ENCODE measurements around the gene MKRN2. TPM values are rescaled to one million over a fixed set of nuclear protein-coding genes. Genes with fewer than 3 reads are reported as not detected.

The MKRN2 gene
- total RNA-seq, 1 donor from 2014 or later = 55.6 TPM

DNA sequence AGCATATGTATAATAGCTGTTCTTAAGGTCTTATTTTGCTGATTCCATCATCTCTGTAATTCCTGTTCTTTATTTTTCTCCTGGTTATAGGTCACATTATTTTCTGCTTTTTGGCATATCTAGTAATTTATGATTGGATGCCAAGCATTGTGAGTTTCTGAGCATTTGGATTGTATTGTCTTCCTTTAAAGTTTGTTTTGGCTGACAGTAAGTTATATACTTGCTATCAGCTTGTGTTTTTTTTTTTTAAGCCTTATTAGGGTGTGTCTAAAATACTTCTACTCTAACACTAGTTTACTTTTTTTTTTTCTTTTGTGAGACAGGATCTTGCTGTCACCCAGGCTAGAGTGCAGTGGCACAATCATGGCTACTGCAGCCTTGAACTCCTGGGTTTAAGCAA is 10.1 kb downstream of the MKRN2 start:
- no peak overlapping the region for H3K4me3 ChIP-seq (ENCODE audit: low read depth, low read length)
- H3K36me3 ChIP-seq (ENCODE audit: control insufficient read depth, insufficient read depth, low read length) = no peaks in the 10 kb centered on the region
- TF ChIP-seq, protein P1, sequence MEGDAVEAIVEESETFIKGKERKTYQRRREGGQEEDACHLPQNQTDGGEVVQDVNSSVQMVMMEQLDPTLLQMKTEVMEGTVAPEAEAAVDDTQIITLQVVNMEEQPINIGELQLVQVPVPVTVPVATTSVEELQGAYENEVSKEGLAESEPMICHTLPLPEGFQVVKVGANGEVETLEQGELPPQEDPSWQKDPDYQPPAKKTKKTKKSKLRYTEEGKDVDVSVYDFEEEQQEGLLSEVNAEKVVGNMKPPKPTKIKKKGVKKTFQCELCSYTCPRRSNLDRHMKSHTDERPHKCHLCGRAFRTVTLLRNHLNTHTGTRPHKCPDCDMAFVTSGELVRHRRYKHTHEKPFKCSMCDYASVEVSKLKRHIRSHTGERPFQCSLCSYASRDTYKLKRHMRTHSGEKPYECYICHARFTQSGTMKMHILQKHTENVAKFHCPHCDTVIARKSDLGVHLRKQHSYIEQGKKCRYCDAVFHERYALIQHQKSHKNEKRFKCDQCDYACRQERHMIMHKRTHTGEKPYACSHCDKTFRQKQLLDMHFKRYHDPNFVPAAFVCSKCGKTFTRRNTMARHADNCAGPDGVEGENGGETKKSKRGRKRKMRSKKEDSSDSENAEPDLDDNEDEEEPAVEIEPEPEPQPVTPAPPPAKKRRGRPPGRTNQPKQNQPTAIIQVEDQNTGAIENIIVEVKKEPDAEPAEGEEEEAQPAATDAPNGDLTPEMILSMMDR (IDR thresholded peaks at IDR 0.05; ENCODE audit: insufficient read depth, low read length, poor library complexity, severe bottlenecking) = no peak
- DNase-seq (ENCODE audit: low read depth) = no peak
- no peaks in the 10 kb centered on the region for H3K27me3 ChIP-seq (ENCODE audit: control insufficient read depth, insufficient read depth, low read length)

DNA sequence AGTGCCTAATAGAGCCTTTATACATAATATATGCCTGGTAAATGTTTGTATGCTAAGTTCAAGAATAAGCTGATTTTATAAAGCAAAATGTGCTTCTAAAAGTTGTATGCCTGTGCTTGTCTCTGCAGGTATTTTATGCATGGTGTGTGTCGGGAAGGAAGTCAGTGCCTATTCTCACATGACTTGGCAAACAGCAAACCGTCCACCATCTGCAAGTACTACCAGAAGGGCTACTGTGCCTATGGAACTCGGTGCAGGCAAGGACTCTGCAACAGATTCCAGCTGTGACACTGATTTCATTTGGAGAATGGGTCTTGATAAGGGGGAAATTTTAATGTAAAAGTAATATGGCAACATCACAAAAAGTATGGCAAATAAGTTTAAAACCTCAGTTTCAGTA is 11.9 kb downstream of the MKRN2 start:
- TF ChIP-seq, protein P1 (IDR thresholded peaks at IDR 0.05; ENCODE audit: insufficient read depth, low read length, poor library complexity, severe bottlenecking) = no peak
- DNase-seq (ENCODE audit: low read depth) = no peak
- Histone ChIP-seq H3K27me3 (ENCODE audit: control insufficient read depth, insufficient read depth, low read length) (no peaks in the 10 kb centered on the region), H3K36me3 (ENCODE audit: control insufficient read depth, insufficient read depth, low read length) (no peaks in the 10 kb centered on the region), H3K4me3 (ENCODE audit: low read depth, low read length) (no peak overlapping the region)

DNA sequence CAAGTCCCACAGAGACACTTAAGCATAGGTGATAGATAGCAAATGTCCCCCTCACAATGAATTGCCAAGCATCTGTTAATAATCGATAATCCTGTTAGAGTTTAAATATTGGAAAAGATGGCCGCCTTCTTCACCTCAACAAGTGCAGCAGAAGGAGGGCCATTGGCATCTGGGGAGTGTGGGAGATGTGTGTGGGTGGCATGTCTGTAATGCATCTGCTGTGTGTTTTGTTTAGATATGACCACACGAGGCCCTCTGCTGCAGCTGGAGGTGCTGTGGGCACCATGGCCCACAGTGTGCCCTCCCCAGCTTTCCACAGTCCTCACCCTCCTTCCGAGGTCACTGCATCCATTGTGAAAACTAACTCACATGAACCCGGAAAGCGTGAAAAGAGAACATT is 12.9 kb downstream of the MKRN2 start:
- Histone ChIP-seq H3K27me3 (ENCODE audit: control insufficient read depth, insufficient read depth, low read length) (no peaks in the 10 kb centered on the region), H3K4me3 (ENCODE audit: low read depth, low read length) (no peak overlapping the region)
- TF ChIP-seq, protein P1 (IDR thresholded peaks at IDR 0.05; ENCODE audit: insufficient read depth, low read length, poor library complexity, severe bottlenecking) = no peak

DNA sequence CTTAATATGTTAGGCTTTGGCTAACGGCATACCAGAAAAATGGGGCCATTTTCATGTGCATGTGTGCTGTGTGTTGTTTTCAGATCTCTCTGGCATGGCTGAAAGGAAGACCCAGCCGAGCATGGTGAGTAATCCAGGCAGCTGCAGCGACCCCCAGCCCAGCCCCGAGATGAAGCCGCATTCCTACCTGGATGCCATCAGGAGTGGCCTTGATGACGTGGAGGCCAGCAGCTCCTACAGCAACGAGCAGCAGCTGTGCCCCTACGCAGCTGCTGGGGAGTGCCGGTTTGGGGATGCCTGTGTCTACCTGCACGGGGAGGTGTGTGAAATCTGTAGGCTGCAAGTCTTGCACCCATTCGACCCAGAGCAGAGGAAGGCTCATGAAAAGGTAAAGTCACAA is 15.1 kb downstream of the MKRN2 start:
- no peaks in the 10 kb centered on the region for H3K27me3 ChIP-seq (ENCODE audit: control insufficient read depth, insufficient read depth, low read length)
- no peaks in the 10 kb centered on the region for H3K36me3 ChIP-seq (ENCODE audit: control insufficient read depth, insufficient read depth, low read length)
- TF ChIP-seq, protein P1 (IDR thresholded peaks at IDR 0.05; ENCODE audit: insufficient read depth, low read length, poor library complexity, severe bottlenecking) = no peak
- DNase-seq (ENCODE audit: low read depth) = no peak
- no peak overlapping the region for H3K4me3 ChIP-seq (ENCODE audit: low read depth, low read length)

More for the DNA sequence above, 12.9 kb downstream of the MKRN2 start:
- DNase-seq (ENCODE audit: low read depth) = no peak
- no peaks in the 10 kb centered on the region for H3K36me3 ChIP-seq (ENCODE audit: control insufficient read depth, insufficient read depth, low read length)

GRCh38 chr3:12574131-12574530 is 17.2 kb downstream of the MKRN2 start:
- TF ChIP-seq, protein P1 (IDR thresholded peaks at IDR 0.05; ENCODE audit: insufficient read depth, low read length, poor library complexity, severe bottlenecking) = no peak
- Histone ChIP-seq H3K36me3 (ENCODE audit: control insufficient read depth, insufficient read depth, low read length) (no peaks in the 10 kb centered on the region), H3K27me3 (ENCODE audit: control insufficient read depth, insufficient read depth, low read length) (no peaks in the 10 kb centered on the region), H3K4me3 (ENCODE audit: low read depth, low read length) (no peak overlapping the region)
- no peak for DNase-seq (ENCODE audit: low read depth)

DNA sequence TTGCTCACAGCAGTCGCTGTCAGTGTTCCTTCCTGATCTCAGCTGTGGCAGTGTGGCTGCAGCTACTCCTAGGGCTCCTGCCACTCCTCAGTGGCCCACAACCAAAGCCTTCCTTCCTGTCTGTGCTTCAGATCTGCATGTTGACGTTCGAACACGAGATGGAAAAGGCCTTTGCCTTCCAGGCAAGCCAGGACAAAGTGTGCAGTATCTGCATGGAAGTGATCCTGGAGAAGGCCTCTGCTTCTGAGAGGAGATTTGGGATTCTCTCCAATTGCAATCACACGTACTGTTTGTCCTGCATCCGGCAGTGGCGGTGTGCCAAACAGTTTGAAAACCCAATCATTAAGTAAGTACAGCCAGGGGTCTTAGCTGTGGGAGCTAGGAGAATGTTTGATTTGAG is 17.8 kb downstream of the MKRN2 start:
- TF ChIP-seq, protein P1 (IDR thresholded peaks at IDR 0.05; ENCODE audit: insufficient read depth, low read length, poor library complexity, severe bottlenecking) = no peak
- no peak for DNase-seq (ENCODE audit: low read depth)
- Histone ChIP-seq H3K4me3 (ENCODE audit: low read depth, low read length) (no peak overlapping the region), H3K27me3 (ENCODE audit: control insufficient read depth, insufficient read depth, low read length) (no peaks in the 10 kb centered on the region), H3K36me3 (ENCODE audit: control insufficient read depth, insufficient read depth, low read length) (no peaks in the 10 kb centered on the region)
